Natural killer cell (primary cell): ENCODE data around the gene CPNE4. TPM values are rescaled to one million over a fixed set of nuclear protein-coding genes. Genes with fewer than 3 reads are reported as not detected.

Experiments
- ATAC-seq, 3 donors: fragments of 150-1000 bp in 2 of 3; fragments of 200-7000 bp in 1 of 3; cut with Tn5 transposase; 1 replicate in 1 of 3; 2 replicates in 2 of 3; pipeline ENCODE4 v1.10.0; 2021; ENCODE audit warnings: mild to moderate bottlenecking in 2 of 3, moderate library complexity in 2 of 3
- DNase-seq, 2 donors: peaks; one replicate each; pipeline versions ENCODE4 v3.0.0 to v3.0.0-alpha.2; 2013 to 2021; ENCODE audit warnings: mixed read lengths in 1 of 2
- H3K27ac ChIP-seq: one replicate; pipeline ENCODE4 v1.5.1; 2013; ENCODE audit warnings: mild to moderate bottlenecking, low read length
- H3K27me3 ChIP-seq: one replicate; pipeline ENCODE4 v1.6.1; 2013; ENCODE audit warnings: low read length; ENCODE audit not compliant: control insufficient read depth, insufficient read depth
- H3K36me3 ChIP-seq: one replicate; pipeline ENCODE4 v1.6.1; 2013; ENCODE audit warnings: low read length; ENCODE audit not compliant: control insufficient read depth, insufficient read depth
- H3K4me1 ChIP-seq: one replicate; pipeline ENCODE4 v1.6.1; 2013; ENCODE audit warnings: low read length; ENCODE audit not compliant: control insufficient read depth, insufficient read depth
- H3K4me3 ChIP-seq: one replicate; pipeline ENCODE4 v1.5.1; 2013; ENCODE audit warnings: low read length
- H3K9me3 ChIP-seq: one replicate; pipeline ENCODE4 v1.6.1; 2013; ENCODE audit warnings: low read length; ENCODE audit not compliant: control insufficient read depth, insufficient read depth
- H3K27ac Mint-ChIP-seq, 2 donors: one replicate each; pipeline ENCODE4 v1.8.0; 2022; ENCODE audit warnings: mild to moderate bottlenecking in 2 of 2, mixed read lengths in 2 of 2, moderate library complexity in 1 of 2
- H3K27me3 Mint-ChIP-seq, 2 donors: one replicate each; pipeline ENCODE4 v1.8.0; 2022; ENCODE audit warnings: low read depth in 2 of 2, mixed read lengths in 2 of 2
- H3K36me3 Mint-ChIP-seq: one replicate; pipeline ENCODE4 v1.8.0; 2022; ENCODE audit warnings: mixed read lengths
- H3K4me1 Mint-ChIP-seq, 2 donors: one replicate each; pipeline ENCODE4 v1.8.0; 2022; ENCODE audit warnings: mixed read lengths in 2 of 2
- H3K4me3 Mint-ChIP-seq: one replicate; pipeline ENCODE4 v1.8.0; 2022; ENCODE audit warnings: mild to moderate bottlenecking, moderate library complexity, mixed read lengths
- H3K9me3 Mint-ChIP-seq, 2 donors: one replicate each; pipeline ENCODE4 v1.8.0; 2022; ENCODE audit warnings: mixed read lengths in 2 of 2
- CTCF ChIP-seq: fragments of 200-600 bp; IDR thresholded peaks from one replicate; pipeline ENCODE4 v1.8.0; 2022; ENCODE audit warnings: antibody characterized with exemption
- WGBS: methylation state at CpG from one replicate; pipeline ENCODE4 v1.1.7; 2013; ENCODE audit warnings: missing lambda C conversion rate; ENCODE audit not compliant: insufficient coverage; 5-methylcytosine and 5-hydroxymethylcytosine counted together
- intact Hi-C: fragments of 100-400 bp; cut with micrococcal nuclease; formaldehyde crosslinking; loops from one replicate; pipeline ENCODE4 v1.14.2; 2022
- total RNA-seq, 4 donors: library from RNA; stranded (reverse); fragments of 120-200 nt in 1 of 4; gene quantifications; one replicate each; pipeline versions ENCODE4 v1.2.3 to v1.2.4, GENCODE V29; 2013 to 2022

Gene CPNE4
- total RNA-seq, 3 donors from 2014 or later (not counting 1 experiment from before 2014, with no cell fraction given), result not detected

GRCh38 chr3:131537531-131537930 is 497.3 kb downstream of the CPNE4 start:
- Histone ChIP-seq H3K27me3 (peaks cover 2% of the 10 kb centered on the region), H3K36me3 (no peaks in the 10 kb centered on the region), H3K27ac (no peak overlapping the region), H3K4me1 (no peaks in the 10 kb centered on the region), H3K4me3 (no peak overlapping the region), H3K9me3 (no peaks in the 10 kb centered on the region)
- intact Hi-C loops, result no loop called here
- H3K4me3 Mint-ChIP-seq, result no peak overlapping the region
- H3K36me3 Mint-ChIP-seq, result no peaks in the 10 kb centered on the region
- no peak overlapping the region for H3K27ac Mint-ChIP-seq
- 97% methylated on average over 2 of the region's 3 CpGs for WGBS
- H3K9me3 Mint-ChIP-seq, result no peaks in the 10 kb centered on the region
- ATAC-seq (no peak), DNase-seq (no peak)
- peaks cover 21 to 60% of the 10 kb centered on the region in 2 donors for H3K27me3 Mint-ChIP-seq
- no peaks in the 10 kb centered on the region for H3K4me1 Mint-ChIP-seq
- no peak for TF ChIP-seq CTCF

GRCh38 chr3:131535596-131535995 is 499.2 kb downstream of the CPNE4 start:
- 67% methylated on average over 2 of the region's 2 CpGs for WGBS

GRCh38 chr3:131535131-131535530 is 499.7 kb downstream of the CPNE4 start:
- no peaks in the 10 kb centered on the region for H3K9me3 Mint-ChIP-seq
- no peaks in the 10 kb centered on the region for H3K36me3 ChIP-seq
- H3K27ac Mint-ChIP-seq, result no peak overlapping the region
- H3K4me1 ChIP-seq, result no peaks in the 10 kb centered on the region
- H3K27me3 ChIP-seq, result peaks cover 2% of the 10 kb centered on the region
- no peak for ATAC-seq
- no peaks in the 10 kb centered on the region for H3K9me3 ChIP-seq
- WGBS, result 94% methylated on average over 2 of the region's 3 CpGs
- H3K36me3 Mint-ChIP-seq, result no peaks in the 10 kb centered on the region
- no peak for TF ChIP-seq CTCF
- DNase-seq, result no peak
- intact Hi-C loops, result no loop called here
- H3K27ac ChIP-seq, result no peak overlapping the region
- no peak overlapping the region for H3K4me3 ChIP-seq
- no peaks in the 10 kb centered on the region for H3K4me1 Mint-ChIP-seq
- no peak overlapping the region for H3K4me3 Mint-ChIP-seq
- peaks cover 15 to 61% of the 10 kb centered on the region in 2 donors for H3K27me3 Mint-ChIP-seq

More at GRCh38 chr3:131535596-131535995, 499.2 kb downstream of the CPNE4 start:
- TF ChIP-seq CTCF, result no peak
- ATAC-seq, result no peak
- intact Hi-C loops, result no loop called here
- no peaks in the 10 kb centered on the region for H3K9me3 Mint-ChIP-seq
- Histone ChIP-seq H3K9me3 (no peaks in the 10 kb centered on the region), H3K4me3 (no peak overlapping the region), H3K27ac (no peak overlapping the region), H3K36me3 (no peaks in the 10 kb centered on the region), H3K27me3 (peaks cover 2% of the 10 kb centered on the region), H3K4me1 (no peaks in the 10 kb centered on the region)
- no peaks in the 10 kb centered on the region for H3K36me3 Mint-ChIP-seq
- peaks cover 20 to 65% of the 10 kb centered on the region in 2 donors for H3K27me3 Mint-ChIP-seq
- H3K4me1 Mint-ChIP-seq, result no peaks in the 10 kb centered on the region
- H3K27ac Mint-ChIP-seq, result no peak overlapping the region
- no peak overlapping the region for H3K4me3 Mint-ChIP-seq
- DNase-seq, result no peak

- DNase-seq, result no peak
- Mint-ChIP-seq H3K9me3 (no peaks in the 10 kb centered on the region), H3K36me3 (no peaks in the 10 kb centered on the region), H3K4me1 (no peaks in the 10 kb centered on the region), H3K4me3 (no peak overlapping the region), H3K27me3 (peaks cover 28 to 71% of the 10 kb centered on the region in 2 donors), H3K27ac (no peak overlapping the region)
- no peaks in the 10 kb centered on the region for H3K9me3 ChIP-seq
- H3K4me1 ChIP-seq, result no peaks in the 10 kb centered on the region
- peaks cover 7% of the 10 kb centered on the region for H3K27me3 ChIP-seq
- intact Hi-C loops, result no loop called here
- no peak overlapping the region for H3K27ac ChIP-seq
- no peaks in the 10 kb centered on the region for H3K36me3 ChIP-seq
- no peak for ATAC-seq
- no peak overlapping the region for H3K4me3 ChIP-seq
- no peak for TF ChIP-seq CTCF
Measured at GRCh38 chr3:131532645-131533044, 502.2 kb downstream of the CPNE4 start.
